ENCODE data around the gene CCDC59. TPM values are rescaled to one million over a fixed set of nuclear protein-coding genes. Genes with fewer than 3 reads are reported as not detected.

CCDC59 gene
- total RNA-seq, 2 experiments from 2014 or later: 43.5 to 53.4 TPM

DNA sequence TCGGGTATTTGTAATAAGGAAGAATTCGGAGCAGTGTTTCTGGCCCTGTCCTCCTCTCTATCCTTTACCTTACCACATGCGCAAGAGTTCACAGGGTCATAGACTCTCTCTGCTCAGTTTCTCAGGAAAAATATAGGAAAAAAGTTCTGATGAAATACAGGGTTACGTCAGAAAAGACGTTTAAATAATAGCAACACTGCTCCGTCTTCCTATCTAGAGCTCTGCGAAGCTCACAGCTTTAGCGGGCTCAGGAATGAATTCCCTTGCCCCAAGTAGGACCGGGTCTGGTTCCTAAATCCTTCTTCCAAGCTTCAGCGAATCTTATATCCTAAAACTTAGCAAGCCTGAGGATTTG is 365 bp downstream of the CCDC59 start:
- Mint-ChIP-seq H3K36me3 (ENCODE audit: low read depth) (peaks cover 33% of the 10 kb centered on the region), H3K27me3 (no peaks in the 10 kb centered on the region), H3K4me3 (peak overlapping the region; percentile 91), H3K9me3 (peaks cover 6% of the 10 kb centered on the region), H3K4me1 (peaks cover 38% of the 10 kb centered on the region), H3K27ac (peak overlapping the region; percentile 99)
- no peak for DNase-seq
- ChIA-PET POLR2A (no interaction called here), CTCF (interaction anchor here (0.5 to 3.6 kb wide), 12 partner anchors 9 to 326 kb away, joined by 3 to 28 read pairs (median 4); no protein-coding TSS in a partner anchor)

DNA sequence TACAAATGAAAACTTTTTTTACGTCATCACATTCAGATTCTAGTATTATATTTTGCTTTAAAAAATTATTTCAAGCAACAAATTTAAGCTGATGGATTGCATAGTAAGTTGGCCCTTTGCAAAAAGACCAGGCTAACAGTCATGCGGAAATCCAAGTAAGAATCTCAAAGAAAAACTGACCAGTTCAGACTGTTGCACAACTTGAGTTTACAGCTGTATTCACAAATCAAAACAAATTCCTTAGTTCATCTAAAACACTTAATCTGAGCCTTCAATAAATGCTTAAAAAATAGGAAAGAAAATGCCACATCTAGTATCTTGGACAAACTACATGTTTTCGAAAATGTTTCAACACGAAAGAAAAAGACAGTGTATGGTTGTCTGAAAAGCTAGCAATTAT is 847 bp downstream of the CCDC59 start:
- H3K36me3 Mint-ChIP-seq (ENCODE audit: low read depth): peaks cover 33% of the 10 kb centered on the region
- no peak for DNase-seq
- POLR2A ChIA-PET: no interaction called here
- H3K27ac Mint-ChIP-seq: peak overlapping the region; percentile 99
- peak overlapping the region; percentile 91 for H3K4me3 Mint-ChIP-seq
- peaks cover 38% of the 10 kb centered on the region for H3K4me1 Mint-ChIP-seq
- peaks cover 6% of the 10 kb centered on the region for H3K9me3 Mint-ChIP-seq
- H3K27me3 Mint-ChIP-seq: no peaks in the 10 kb centered on the region
- CTCF ChIA-PET: interaction anchor here (0.5 to 3.6 kb wide), 3 partner anchors 8 to 81 kb away, joined by 3 to 28 read pairs (median 10); no protein-coding TSS in a partner anchor

DNA sequence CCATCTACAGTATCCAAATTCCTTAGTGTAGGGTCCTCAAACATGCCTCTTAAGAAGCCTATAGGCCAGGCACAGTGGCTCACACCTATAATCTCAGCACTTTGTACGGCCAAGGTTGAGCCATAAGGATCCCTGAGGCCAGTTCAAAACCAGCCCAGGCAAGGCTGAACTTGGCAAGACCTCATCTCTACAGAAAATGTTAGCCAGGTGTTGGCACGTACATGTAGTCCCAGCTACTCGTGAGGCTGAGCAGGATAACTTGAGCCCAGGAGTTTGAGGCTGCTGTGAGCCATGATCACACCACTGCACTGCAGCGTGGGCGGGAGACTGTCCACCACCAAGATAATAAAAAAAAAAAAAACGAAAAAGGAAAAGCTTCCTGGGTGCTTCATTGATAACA is 6.8 kb downstream of the CCDC59 start:
- Mint-ChIP-seq H3K27me3 (no peaks in the 10 kb centered on the region), H3K9me3 (no peaks in the 10 kb centered on the region), H3K36me3 (ENCODE audit: low read depth) (peaks cover 25% of the 10 kb centered on the region), H3K4me1 (peaks cover 12% of the 10 kb centered on the region), H3K4me3 (no peak overlapping the region), H3K27ac (no peak overlapping the region)
- DNase-seq: no peak
- POLR2A ChIA-PET: no interaction called here
- CTCF ChIA-PET: no interaction called here

DNA sequence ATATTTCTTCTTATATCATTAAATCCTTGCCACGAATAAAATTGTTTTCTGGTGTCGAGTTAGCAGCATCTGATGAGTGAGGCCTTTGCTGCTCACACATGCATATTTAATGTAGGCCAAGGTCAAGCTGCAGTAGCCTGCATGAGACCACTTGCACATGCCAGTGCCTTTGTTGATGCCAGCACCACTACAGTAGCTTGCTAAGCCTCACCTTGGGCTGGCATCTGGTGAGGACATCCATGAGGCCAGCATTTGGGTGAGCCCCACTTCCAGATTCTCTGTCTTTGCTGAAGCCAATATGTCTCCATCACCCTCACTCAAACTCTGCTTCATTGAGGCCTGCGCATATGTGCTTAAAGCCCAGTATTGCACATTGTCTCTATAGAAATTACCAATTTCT is 8.0 kb downstream of the CCDC59 start:
- H3K9me3 Mint-ChIP-seq: no peaks in the 10 kb centered on the region

DNA sequence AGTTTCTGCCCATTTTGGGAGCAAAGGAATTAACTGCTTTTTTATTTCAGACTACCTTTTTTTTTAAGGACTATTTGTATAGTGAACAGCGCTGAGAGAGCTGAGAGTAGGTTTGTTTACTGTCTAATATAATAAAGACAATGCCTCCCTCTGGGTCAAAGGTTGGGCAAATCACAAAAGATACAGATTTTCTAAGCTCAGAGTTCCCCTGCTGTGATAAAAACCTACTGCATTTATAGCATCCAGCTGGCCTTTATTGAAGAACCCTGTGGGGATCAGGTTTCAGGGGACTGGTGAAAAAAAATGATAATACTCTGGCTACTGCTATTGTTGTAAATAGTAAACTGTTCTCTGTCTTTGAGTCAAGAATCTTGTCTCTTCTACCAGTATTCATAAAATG is 28.7 kb downstream of the CCDC59 start:
- H3K27me3 Mint-ChIP-seq: peaks cover 2% of the 10 kb centered on the region
- no peaks in the 10 kb centered on the region for H3K9me3 Mint-ChIP-seq
- H3K4me3 Mint-ChIP-seq: no peak overlapping the region
- H3K4me1 Mint-ChIP-seq: no peaks in the 10 kb centered on the region
- no peaks in the 10 kb centered on the region for H3K36me3 Mint-ChIP-seq (ENCODE audit: low read depth)
- CTCF ChIA-PET: no interaction called here
- H3K27ac Mint-ChIP-seq: no peak overlapping the region
- no peak for DNase-seq
- POLR2A ChIA-PET: no interaction called here

More for the DNA sequence above, 8.0 kb downstream of the CCDC59 start:
- Mint-ChIP-seq H3K27ac (no peak overlapping the region), H3K4me1 (no peaks in the 10 kb centered on the region), H3K4me3 (no peak overlapping the region), H3K36me3 (ENCODE audit: low read depth) (peaks cover 14% of the 10 kb centered on the region), H3K27me3 (no peaks in the 10 kb centered on the region)
- ChIA-PET POLR2A (no interaction called here), CTCF (interaction anchor here (2.7 kb wide), 1 partner anchor 8 kb away, joined by 10 read pairs; the partner anchor contains the start of genes CCDC59 and METTL25)
- no peak for DNase-seq

DNA sequence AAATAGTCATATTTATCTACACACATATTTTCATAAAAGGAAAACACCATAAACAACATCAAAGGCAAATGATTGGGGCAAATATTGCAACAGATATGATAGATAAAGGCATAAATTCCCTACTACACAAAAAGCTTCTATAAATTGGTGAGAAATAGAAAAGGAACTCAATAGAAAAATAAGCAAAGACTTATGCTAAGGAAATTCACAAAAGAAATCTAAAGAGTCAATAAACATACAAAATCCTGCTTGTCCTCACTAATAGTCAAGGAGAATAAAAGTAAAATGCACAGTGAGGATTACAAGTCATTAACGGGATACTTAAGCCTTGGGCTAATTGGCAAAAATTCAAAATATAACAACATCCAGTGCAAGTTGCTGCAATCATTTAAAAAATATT is 30.3 kb downstream of the CCDC59 start:
- DNase-seq: no peak
- Mint-ChIP-seq H3K27me3 (peaks cover 2% of the 10 kb centered on the region), H3K4me1 (no peaks in the 10 kb centered on the region), H3K4me3 (no peak overlapping the region), H3K27ac (no peak overlapping the region), H3K9me3 (no peaks in the 10 kb centered on the region), H3K36me3 (ENCODE audit: low read depth) (no peaks in the 10 kb centered on the region)
- CTCF ChIA-PET: interaction anchor here (0.5 kb wide), 1 partner anchor 427 kb away, joined by 3 read pairs; no protein-coding TSS in a partner anchor
- POLR2A ChIA-PET: no interaction called here

DNA sequence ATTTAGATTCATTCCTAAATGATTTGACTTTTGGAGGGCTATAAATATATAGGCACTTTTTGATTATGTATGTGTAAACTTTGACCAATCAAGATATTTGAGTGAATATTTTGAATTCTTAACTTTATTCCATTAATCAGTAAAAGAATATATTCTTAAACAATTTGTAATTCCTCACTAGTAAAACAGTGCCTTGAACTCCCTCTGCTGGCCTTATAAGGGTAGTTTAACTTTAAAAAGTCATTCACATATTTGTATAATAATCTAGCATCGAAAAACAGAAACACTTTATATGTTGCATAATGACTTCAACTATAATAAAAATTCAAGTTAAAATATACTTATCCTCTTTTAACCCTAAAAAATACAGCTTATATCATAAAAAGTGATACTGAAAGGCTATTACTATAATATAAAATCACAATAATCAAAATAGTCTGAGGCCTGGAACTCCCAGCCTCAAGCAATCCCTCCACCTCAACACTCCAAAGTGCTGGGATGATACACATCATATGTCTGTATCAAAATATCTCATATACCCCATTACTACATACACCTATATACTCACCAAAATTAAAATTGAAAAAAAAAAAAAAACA is 31.2 kb downstream of the CCDC59 start:
- ChIA-PET CTCF (no interaction called here), POLR2A (no interaction called here)

DNA sequence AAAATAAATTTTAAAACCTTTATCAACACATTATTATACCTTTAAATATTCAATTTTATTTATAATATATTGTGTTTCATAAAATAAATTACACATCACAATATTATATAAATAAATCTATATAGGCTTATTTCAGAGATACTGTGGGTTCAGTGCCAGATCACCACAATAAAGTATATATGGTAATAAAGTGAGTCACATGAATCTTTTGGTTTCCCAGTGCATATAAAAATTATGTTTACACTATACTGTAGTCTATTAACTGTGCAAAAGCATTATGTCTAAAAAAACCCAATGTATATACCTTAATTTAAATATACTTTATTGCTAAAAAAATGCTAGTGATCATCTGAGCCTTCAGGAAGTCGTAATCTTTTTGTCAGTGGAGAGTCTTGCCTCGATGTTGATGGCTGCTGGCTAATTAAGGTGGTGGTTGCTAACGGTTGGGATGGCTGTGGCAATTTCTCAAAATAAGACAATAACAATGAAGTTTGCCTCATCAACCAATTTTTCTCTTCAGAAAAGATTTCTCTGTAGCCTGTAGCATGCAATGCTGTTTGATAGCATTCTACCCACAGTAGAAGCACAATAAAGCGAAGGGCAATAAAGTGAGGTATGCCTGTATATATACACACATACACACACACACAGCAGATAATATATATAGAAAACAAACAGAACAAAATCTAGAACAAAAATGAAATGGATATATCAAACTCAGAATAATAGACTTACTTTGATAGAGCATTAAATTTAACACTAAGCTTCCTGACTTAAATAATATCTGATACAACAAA is 32.4 kb downstream of the CCDC59 start:
- CTCF ChIA-PET: no interaction called here
- DNase-seq: no peak
- Mint-ChIP-seq H3K36me3 (ENCODE audit: low read depth) (no peaks in the 10 kb centered on the region), H3K4me1 (no peaks in the 10 kb centered on the region), H3K27me3 (peaks cover 2% of the 10 kb centered on the region), H3K9me3 (no peaks in the 10 kb centered on the region), H3K4me3 (no peak overlapping the region), H3K27ac (no peak overlapping the region)
- POLR2A ChIA-PET: no interaction called here

More for the DNA sequence above, 31.2 kb downstream of the CCDC59 start:
- H3K27me3 Mint-ChIP-seq: peaks cover 2% of the 10 kb centered on the region
- no peaks in the 10 kb centered on the region for H3K4me1 Mint-ChIP-seq
- no peaks in the 10 kb centered on the region for H3K9me3 Mint-ChIP-seq
- H3K36me3 Mint-ChIP-seq (ENCODE audit: low read depth): no peaks in the 10 kb centered on the region
- no peak overlapping the region for H3K27ac Mint-ChIP-seq
- no peak overlapping the region for H3K4me3 Mint-ChIP-seq
- DNase-seq: no peak

DNA sequence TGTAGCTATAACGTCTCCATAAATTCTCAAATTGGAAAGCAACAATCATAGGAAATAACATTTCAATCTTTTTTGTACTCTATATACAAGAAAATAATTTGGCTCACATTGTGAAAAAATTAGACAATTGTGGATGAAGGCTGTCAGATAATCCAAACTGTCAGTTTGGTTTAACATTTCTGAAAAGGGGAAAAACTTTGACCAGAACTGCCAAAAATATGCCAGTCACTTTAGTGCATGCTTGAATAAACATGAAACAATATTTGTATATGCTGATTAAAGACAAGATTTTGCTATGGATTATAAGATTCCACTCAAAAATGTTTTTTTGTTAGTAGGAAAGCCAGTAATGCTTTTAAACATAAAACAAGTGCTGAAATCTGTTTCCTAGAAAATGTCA is 38.9 kb downstream of the CCDC59 start:
- no peak overlapping the region for H3K27ac Mint-ChIP-seq
- no peaks in the 10 kb centered on the region for H3K36me3 Mint-ChIP-seq (ENCODE audit: low read depth)
- H3K4me1 Mint-ChIP-seq: no peaks in the 10 kb centered on the region
- no peaks in the 10 kb centered on the region for H3K9me3 Mint-ChIP-seq
- ChIA-PET CTCF (no interaction called here), POLR2A (no interaction called here)
- no peak overlapping the region for H3K4me3 Mint-ChIP-seq
- peaks cover 2% of the 10 kb centered on the region for H3K27me3 Mint-ChIP-seq
- no peak for DNase-seq

DNA sequence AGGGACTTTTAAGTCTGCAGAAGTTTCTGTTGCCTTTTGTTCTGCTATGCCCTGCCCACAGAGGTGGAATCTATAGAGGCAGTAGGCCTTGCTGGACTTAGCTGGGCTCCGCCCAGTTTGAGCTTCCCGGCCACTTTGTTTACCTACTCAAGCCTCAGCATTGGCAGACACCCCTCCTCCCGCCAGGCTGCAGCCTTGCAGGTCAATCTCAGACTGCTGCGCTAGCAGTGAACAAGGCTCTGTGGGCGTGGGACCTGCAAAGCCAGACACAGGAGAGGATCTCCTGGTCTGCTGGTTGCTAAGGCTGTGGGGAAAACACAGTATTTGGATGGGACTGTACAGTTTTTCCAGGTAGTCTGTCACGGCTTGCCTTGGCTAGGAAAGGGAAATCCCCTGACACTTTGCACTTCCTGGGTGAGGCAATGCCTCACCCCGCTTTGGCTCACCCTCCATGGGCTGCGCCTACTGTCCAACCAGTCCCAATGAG is 43.7 kb downstream of the CCDC59 start:
- no peaks in the 10 kb centered on the region for H3K36me3 Mint-ChIP-seq (ENCODE audit: low read depth)
- H3K4me1 Mint-ChIP-seq: no peaks in the 10 kb centered on the region
- no peak for DNase-seq
- H3K27ac Mint-ChIP-seq: no peak overlapping the region
- H3K4me3 Mint-ChIP-seq: no peak overlapping the region
- peaks cover 2% of the 10 kb centered on the region for H3K27me3 Mint-ChIP-seq
- ChIA-PET POLR2A (no interaction called here), CTCF (no interaction called here)
- H3K9me3 Mint-ChIP-seq: peaks cover 1% of the 10 kb centered on the region

Other genes starting within 250 kb of the CCDC59 start
- gene METTL25, start 142 bp upstream of the CCDC59 start, total RNA-seq: 1 to 10 TPM; 8.3 to 8.6 TPM

Data from activated CD4-positive, alpha-beta T cell treated with anti-CD3 and anti-CD28 coated beads, Interleukin-2, amount 10 ng/mL, durations not matched to agents 7 days and 5 days (primary cell).